Esophagus muscularis mucosa (tissue), 4 donors: ENCODE data around the gene RRM1. TPM values are rescaled to one million over a fixed set of nuclear protein-coding genes. Genes with fewer than 3 reads are reported as not detected.

Experiments
- DNase-seq: peaks from one replicate; pipeline ENCODE4 v3.0.0-alpha.2; 2017; ENCODE audit errors: extremely low spot score
- H3K27ac ChIP-seq, 4 donors: fragments of 200-600 bp; sonication (generic); replicated peaks in 1 of 4; 1 replicate in 3 of 4; 2 replicates in 1 of 4; pipeline ENCODE4 v1.5.1; 2016 to 2019; ENCODE audit warnings: mild to moderate bottlenecking in 1 of 4
- H3K27me3 ChIP-seq, 4 donors: fragments of 200-600 bp; sonication (generic); one replicate each; pipeline versions ENCODE4 v1.5.1 to v1.6.0; 2016 to 2019
- H3K36me3 ChIP-seq, 4 donors: fragments of 200-600 bp; sonication (generic); one replicate each; pipeline ENCODE4 v1.5.1; 2016 to 2019
- H3K4me1 ChIP-seq, 4 donors: fragments of 200-600 bp; sonication (generic); one replicate each; pipeline ENCODE4 v1.5.1; 2016 to 2019
- H3K4me3 ChIP-seq, 4 donors: fragments of 200-600 bp; sonication (generic); 1 replicate in 2 of 4; 2 replicates in 2 of 4; pipeline ENCODE4 v1.5.1; 2016 to 2019; ENCODE audit warnings: mild to moderate bottlenecking in 4 of 4, moderate library complexity in 1 of 4
- H3K9me3 ChIP-seq, 4 donors: fragments of 200-600 bp; sonication (generic); 1 replicate in 3 of 4; 2 replicates in 1 of 4; pipeline ENCODE4 v1.5.1; 2016 to 2019
- CTCF ChIP-seq, 3 experiments: fragments of 200-600 bp in 2 of 3; fragments of 450-650 bp in 1 of 3; sonication (generic) in 2 of 3; IDR thresholded peaks; one replicate each; pipeline ENCODE4 v1.5.1; 2017 to 2019; ENCODE audit warnings: antibody characterized with exemption in 3 of 3, mild to moderate bottlenecking in 2 of 3, moderate library complexity in 1 of 3
- EP300 ChIP-seq: sonication (generic); formaldehyde crosslinking; IDR thresholded peaks from one replicate; pipeline ENCODE4 v1.6.1; 2017; ENCODE audit warnings: antibody characterized with exemption
- POLR2A ChIP-seq: fragments of 450-650 bp; IDR thresholded peaks from one replicate; pipeline ENCODE4 v1.6.1; 2017; ENCODE audit warnings: antibody characterized with exemption, moderate library complexity, mild to moderate bottlenecking, low read depth
- POLR2AphosphoS5 ChIP-seq, 2 donors: sonication (generic); formaldehyde crosslinking; IDR thresholded peaks; one replicate each; pipeline ENCODE4 v1.6.1; 2017; ENCODE audit warnings: antibody characterized with exemption in 2 of 2
- WGBS: methylation state at CpG from one replicate; pipeline ENCODE4 v1.1.5; 2018; 5-methylcytosine and 5-hydroxymethylcytosine counted together
- intact Hi-C: fragments of 100-400 bp; cut with DNase I; formaldehyde crosslinking; loops from one replicate; pipeline ENCODE4 v1.15.1; 2023
- total RNA-seq, 4 donors: library from RNA; depleted of rRNA; stranded (reverse); fragments of >200 nt; gene quantifications; one replicate each; pipeline versions ENCODE4 v1.1.0 to v1.2.1, GENCODE V29; 2016

Gene RRM1
- total RNA-seq, 4 donors from 2014 or later, result 26.6 to 44.0 (median 41.0) TPM

GRCh38 chr11:4105916-4106315 lies 11.3 kb downstream of the RRM1 start:
- TF ChIP-seq POLR2A (no peak), EP300 (no peak), CTCF (IDR thresholded peaks at IDR 0.05) (no peak), POLR2AphosphoS5 (IDR thresholded peaks at IDR 0.05) (no peak)
- Histone ChIP-seq H3K9me3 (no peaks in the 10 kb centered on the region), H3K27me3 (no peaks in the 10 kb centered on the region), H3K27ac (no peak overlapping the region), H3K36me3 (peaks cover 14 to 86% (median 53%) of the 10 kb centered on the region in 4 donors), H3K4me1 (no peaks in the 10 kb centered on the region), H3K4me3 (no peak overlapping the region)
- 88% methylated on average over 1 of the region's 1 CpG for WGBS
- DNase-seq, result no peak
- intact Hi-C loops, result no loop called here

- no peak for DNase-seq
- no peak overlapping the region for H3K4me3 ChIP-seq
- no peaks in the 10 kb centered on the region for H3K9me3 ChIP-seq
- no peaks in the 10 kb centered on the region for H3K4me1 ChIP-seq
- H3K36me3 ChIP-seq, result peaks cover 32 to 97% (median 62%) of the 10 kb centered on the region in 4 donors
- no peaks in the 10 kb centered on the region for H3K27me3 ChIP-seq
- WGBS, result 75% methylated on average over 5 of the region's 5 CpGs
- H3K27ac ChIP-seq, result no peak overlapping the region
- intact Hi-C loops, result no loop called here
- TF ChIP-seq POLR2A, result no peak
Observed at GRCh38 chr11:4111834-4112233, 17.2 kb downstream of the RRM1 start.

GRCh38 chr11:4115128-4115527 lies 20.5 kb downstream of the RRM1 start:
- Histone ChIP-seq H3K4me1 (no peaks in the 10 kb centered on the region), H3K27ac (no peak overlapping the region), H3K9me3 (no peaks in the 10 kb centered on the region), H3K36me3 (peaks cover 30 to 91% (median 57%) of the 10 kb centered on the region in 4 donors), H3K27me3 (no peaks in the 10 kb centered on the region), H3K4me3 (no peak overlapping the region)
- 96% methylated on average over 2 of the region's 2 CpGs for WGBS
- intact Hi-C loops, result no loop called here
- DNase-seq, result no peak
- no peak for TF ChIP-seq CTCF (IDR thresholded peaks at IDR 0.05)
- TF ChIP-seq EP300, result no peak
- TF ChIP-seq POLR2AphosphoS5 (IDR thresholded peaks at IDR 0.05), result no peak
- TF ChIP-seq POLR2A, result no peak

GRCh38 chr11:4118107-4118506 lies 23.5 kb downstream of the RRM1 start:
- H3K36me3 ChIP-seq, result peaks cover 24 to 91% (median 56%) of the 10 kb centered on the region in 4 donors
- TF ChIP-seq CTCF (IDR thresholded peaks at IDR 0.05) (no peak), POLR2AphosphoS5 (IDR thresholded peaks at IDR 0.05) (no peak), POLR2A (no peak), EP300 (no peak)
- H3K4me1 ChIP-seq, result no peaks in the 10 kb centered on the region
- intact Hi-C loops, result no loop called here
- no peak for DNase-seq
- no peaks in the 10 kb centered on the region for H3K27me3 ChIP-seq
- H3K27ac ChIP-seq, result no peak overlapping the region
- no peaks in the 10 kb centered on the region for H3K9me3 ChIP-seq
- WGBS, result 88% methylated on average over 3 of the region's 3 CpGs
- no peak overlapping the region for H3K4me3 ChIP-seq

GRCh38 chr11:4123218-4123617 lies 28.6 kb downstream of the RRM1 start:
- Histone ChIP-seq H3K27me3 (no peaks in the 10 kb centered on the region), H3K27ac (no peak overlapping the region), H3K36me3 (peaks cover 52 to 100% (median 76%) of the 10 kb centered on the region in 4 donors), H3K9me3 (no peaks in the 10 kb centered on the region), H3K4me1 (no peaks in the 10 kb centered on the region), H3K4me3 (no peak overlapping the region)
- no peak for DNase-seq
- 96% methylated on average over 4 of the region's 4 CpGs for WGBS
- intact Hi-C loops, result no loop called here
- no peak for TF ChIP-seq EP300
- no peak for TF ChIP-seq POLR2A
- no peak for TF ChIP-seq POLR2AphosphoS5 (IDR thresholded peaks at IDR 0.05)
- TF ChIP-seq CTCF (IDR thresholded peaks at IDR 0.05), result no peak
